HEK293T (cell line): ENCODE measurements around the gene COMMD10.

Experiments
- CTCF ChIA-PET: fragments of 350-600 bp; formaldehyde crosslinking; extraction: SDS; loops from one replicate; lab custom pipeline; 2021; ENCODE audit warnings: antibody characterized with exemption, inconsistent platforms; lab: Yijun Ruan, JAX
- POLR2A ChIA-PET: fragments of 350-600 bp; formaldehyde crosslinking; extraction: SDS; loops from one replicate; lab custom pipeline; 2020; ENCODE audit warnings: antibody characterized with exemption, inconsistent platforms; lab: Yijun Ruan, JAX
- DNase-seq: peaks from one replicate; pipeline ENCODE4 v3.0.0; 2012; ENCODE audit warnings: mixed read lengths; ENCODE audit errors: extremely low spot score
- ARNT ChIP-seq: fragments of 450-650 bp; IDR thresholded peaks from 2 replicates; pipeline ENCODE4 v1.6.1; 2017; ENCODE audit warnings: mild to moderate bottlenecking
- BHLHE40 ChIP-seq: fragments of 450-650 bp; IDR thresholded peaks from 2 replicates; pipeline ENCODE4 v1.6.1; 2016; ENCODE audit warnings: mild to moderate bottlenecking, moderate library complexity, borderline replicate concordance
- CTBP1 ChIP-seq: fragments of 450-650 bp; IDR thresholded peaks from 2 replicates; pipeline ENCODE4 v1.6.1; 2016; ENCODE audit warnings: borderline replicate concordance
- ELF4 ChIP-seq: fragments of 450-650 bp; IDR thresholded peaks from 2 replicates; pipeline ENCODE4 v1.6.1; 2017; ENCODE audit warnings: antibody characterized with exemption
- FOXA1 ChIP-seq: fragments of 450-650 bp; IDR thresholded peaks from 2 replicates; pipeline ENCODE4 v1.6.1; 2016; ENCODE audit warnings: mild to moderate bottlenecking
- FOXK2 ChIP-seq: fragments of 450-650 bp; IDR thresholded peaks from 2 replicates; pipeline ENCODE4 v1.6.1; 2016; ENCODE audit warnings: mild to moderate bottlenecking
- FOXM1 ChIP-seq: fragments of 450-650 bp; IDR thresholded peaks from 2 replicates; pipeline ENCODE4 v1.6.1; 2017; ENCODE audit warnings: mild to moderate bottlenecking, borderline replicate concordance
- HDGF ChIP-seq: fragments of 450-650 bp; IDR thresholded peaks from 2 replicates; pipeline ENCODE4 v1.6.1; 2017; ENCODE audit warnings: antibody characterized with exemption, borderline replicate concordance
- L3MBTL2 ChIP-seq: fragments of 450-650 bp; conservative IDR thresholded peaks from 2 replicates; pipeline ENCODE4 v1.6.1; 2016; ENCODE audit warnings: mild to moderate bottlenecking
- LEF1 ChIP-seq: fragments of 450-650 bp; IDR thresholded peaks from 2 replicates; pipeline ENCODE4 v1.6.1; 2017; ENCODE audit warnings: mild to moderate bottlenecking, borderline replicate concordance
- NFRKB ChIP-seq: fragments of 450-650 bp; IDR thresholded peaks from 2 replicates; pipeline ENCODE4 v1.6.1; 2016; ENCODE audit warnings: mild to moderate bottlenecking, moderate library complexity
- SP1 ChIP-seq: fragments of 450-650 bp; IDR thresholded peaks from 2 replicates; pipeline ENCODE4 v1.6.1; 2017
- SUZ12 ChIP-seq: fragments of 450-650 bp; IDR thresholded peaks from 2 replicates; pipeline ENCODE4 v1.6.1; 2016; ENCODE audit warnings: mild to moderate bottlenecking
- TARDBP ChIP-seq: fragments of 450-650 bp; IDR thresholded peaks from 2 replicates; pipeline ENCODE4 v1.6.1; 2016
- ZNF384 ChIP-seq: fragments of 450-650 bp; IDR thresholded peaks from 2 replicates; pipeline ENCODE4 v1.6.1; 2016
- TF ChIP-seq, protein P1 (sequence below): fragments of 450-650 bp; IDR thresholded peaks from 2 replicates; pipeline ENCODE4 v1.6.1; 2016

The COMMD10 gene

DNA sequence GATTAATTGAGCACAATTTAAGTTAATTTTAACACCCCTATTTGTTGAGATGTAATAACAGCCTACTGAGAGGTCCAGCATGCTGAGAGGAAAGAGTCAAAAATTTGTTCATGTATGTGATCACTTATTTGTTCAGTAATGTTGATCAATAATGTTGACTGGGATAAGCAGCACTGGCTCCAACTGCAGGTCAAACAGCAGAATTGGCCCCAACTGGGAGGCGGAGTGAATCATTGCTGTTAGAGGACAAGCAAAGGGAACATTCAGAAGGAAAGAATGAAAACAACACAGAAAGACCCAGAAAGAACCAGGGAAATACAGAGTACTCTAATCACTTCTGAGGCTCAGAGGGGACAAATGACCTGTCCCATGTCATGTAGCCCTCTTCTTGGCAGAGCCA lies 221.1 kb downstream of the COMMD10 start:
- TF ChIP-seq, protein P1, sequence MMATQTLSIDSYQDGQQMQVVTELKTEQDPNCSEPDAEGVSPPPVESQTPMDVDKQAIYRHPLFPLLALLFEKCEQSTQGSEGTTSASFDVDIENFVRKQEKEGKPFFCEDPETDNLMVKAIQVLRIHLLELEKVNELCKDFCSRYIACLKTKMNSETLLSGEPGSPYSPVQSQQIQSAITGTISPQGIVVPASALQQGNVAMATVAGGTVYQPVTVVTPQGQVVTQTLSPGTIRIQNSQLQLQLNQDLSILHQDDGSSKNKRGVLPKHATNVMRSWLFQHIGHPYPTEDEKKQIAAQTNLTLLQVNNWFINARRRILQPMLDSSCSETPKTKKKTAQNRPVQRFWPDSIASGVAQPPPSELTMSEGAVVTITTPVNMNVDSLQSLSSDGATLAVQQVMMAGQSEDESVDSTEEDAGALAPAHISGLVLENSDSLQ, result no peak
- TF ChIP-seq LEF1, result no peak
- no peak for TF ChIP-seq NFRKB
- no peak for TF ChIP-seq CTBP1
- TF ChIP-seq ELF4, result no peak
- no peak for TF ChIP-seq ARNT
- no peak for TF ChIP-seq FOXK2
- TF ChIP-seq TARDBP, result no peak
- TF ChIP-seq FOXA1, result no peak
- no peak for TF ChIP-seq ZNF384
- TF ChIP-seq SP1, result no peak
- TF ChIP-seq SUZ12, result no peak
- TF ChIP-seq L3MBTL2, result no peak
- no peak for TF ChIP-seq HDGF
- TF ChIP-seq FOXM1, result no peak
- TF ChIP-seq BHLHE40, result no peak
- no peak for DNase-seq
- POLR2A ChIA-PET, result no interaction called here
- CTCF ChIA-PET, result no interaction called here

GRCh38 chr5:116306846-116307245 lies 222.0 kb downstream of the COMMD10 start:
- ChIA-PET CTCF (no interaction called here), POLR2A (no interaction called here)
- TF ChIP-seq L3MBTL2 (no peak), HDGF (no peak), FOXK2 (no peak), FOXA1 (no peak), TARDBP (no peak)
- TF ChIP-seq, protein P1, result no peak
- no peak for DNase-seq

GRCh38 chr5:116308391-116308790 lies 223.6 kb downstream of the COMMD10 start:
- TF ChIP-seq, protein P1, result no peak
- no peak for TF ChIP-seq SP1
- TF ChIP-seq ARNT, result no peak
- TF ChIP-seq HDGF, result no peak
- no peak for TF ChIP-seq L3MBTL2
- TF ChIP-seq ELF4, result no peak
- TF ChIP-seq FOXA1, result no peak
- no peak for TF ChIP-seq LEF1
- no peak for TF ChIP-seq SUZ12
- no peak for TF ChIP-seq NFRKB
- no peak for TF ChIP-seq TARDBP
- TF ChIP-seq FOXK2, result no peak
- no peak for TF ChIP-seq FOXM1
- TF ChIP-seq BHLHE40, result no peak
- TF ChIP-seq ZNF384, result no peak
- TF ChIP-seq CTBP1, result no peak
- CTCF ChIA-PET, result no interaction called here
- no peak for DNase-seq

GRCh38 chr5:116313366-116313765 lies 228.5 kb downstream of the COMMD10 start:
- TF ChIP-seq, protein P1, result no peak
- TF ChIP-seq FOXA1 (no peak), NFRKB (no peak), L3MBTL2 (no peak), TARDBP (no peak), FOXK2 (no peak), CTBP1 (no peak), SP1 (no peak), ARNT (no peak), ELF4 (no peak), BHLHE40 (no peak), LEF1 (no peak), SUZ12 (no peak), HDGF (no peak), ZNF384 (no peak), FOXM1 (no peak)
- ChIA-PET POLR2A (no interaction called here), CTCF (interaction anchor here (0.6 kb wide), 1 partner anchor 1003 kb away, joined by 3 read pairs; no protein-coding TSS in a partner anchor)
- no peak for DNase-seq

More at GRCh38 chr5:116308391-116308790, 223.6 kb downstream of the COMMD10 start:
- POLR2A ChIA-PET, result no interaction called here

GRCh38 chr5:116315531-116315930 lies 230.7 kb downstream of the COMMD10 start:
- CTCF ChIA-PET, result no interaction called here
- POLR2A ChIA-PET, result no interaction called here
- DNase-seq, result no peak
- no peak for TF ChIP-seq LEF1
- TF ChIP-seq HDGF, result no peak
- TF ChIP-seq, protein P1, result no peak
- TF ChIP-seq SP1, result no peak
- TF ChIP-seq SUZ12, result no peak
- TF ChIP-seq ZNF384, result no peak
- TF ChIP-seq L3MBTL2, result no peak
- no peak for TF ChIP-seq ARNT
- no peak for TF ChIP-seq CTBP1
- no peak for TF ChIP-seq FOXM1
- no peak for TF ChIP-seq FOXA1
- TF ChIP-seq TARDBP, result no peak
- no peak for TF ChIP-seq FOXK2
- no peak for TF ChIP-seq ELF4
- TF ChIP-seq NFRKB, result no peak
- no peak for TF ChIP-seq BHLHE40
